Measurements from ENCODE around the gene MS4A2. TPM values are rescaled to one million over a fixed set of nuclear protein-coding genes. Genes with fewer than 3 reads are reported as not detected.

The MS4A2 gene
- total RNA-seq, 1 donor from 2014 or later: not detected

Other genes starting within 250 kb of the MS4A2 start
- not detected in 2 replicates for gene CBLIF, start 243.2 kb upstream of the MS4A2 start, total RNA-seq
- not detected in 2 replicates for gene TCN1, start 222.2 kb upstream of the MS4A2 start, total RNA-seq
- not detected in 2 replicates for gene OOSP3, start 209.9 kb upstream of the MS4A2 start, total RNA-seq
- gene OOSP1, start 150.2 kb upstream of the MS4A2 start, total RNA-seq: not detected in 2 replicates
- not detected in 2 replicates for gene OOSP4A, start 124.6 kb upstream of the MS4A2 start, total RNA-seq
- not detected in 2 replicates for gene OOSP4B, start 71.5 kb upstream of the MS4A2 start, total RNA-seq
- gene OOSP2, start 48.3 kb upstream of the MS4A2 start, total RNA-seq: not detected in 2 replicates
- not detected in 2 replicates for gene MS4A3, start 32.0 kb upstream of the MS4A2 start, total RNA-seq
- not detected in 2 replicates for gene MS4A6A, start 94.4 kb downstream of the MS4A2 start, total RNA-seq
- gene MS4A4E, start 154.5 kb downstream of the MS4A2 start, total RNA-seq: 0.27 and 0.28 TPM in 2 replicates
- not detected in 2 replicates for gene MS4A4A, start 192.0 kb downstream of the MS4A2 start, total RNA-seq
- not detected in 2 replicates for gene MS4A6E, start 238.6 kb downstream of the MS4A2 start, total RNA-seq

Data from neural crest cell (in vitro differentiated cells).